Cardiac muscle cell (in vitro differentiated cells and primary cell): ENCODE results near the gene LZTS2. TPM values are rescaled to one million over a fixed set of nuclear protein-coding genes. Genes with fewer than 3 reads are reported as not detected.

ENCODE experiments used
- DNase-seq, 2 donors: peaks; one replicate each; pipeline versions ENCODE4 v3.0.0 to v3.0.0-alpha.2; 2010 to 2017; ENCODE audit warnings: low read depth in 1 of 2, low spot score in 1 of 2
- H3K27ac ChIP-seq: fragments of 200-600 bp; sonication (generic); 2 replicates; pipeline ENCODE4 v1.5.1; 2016
- H3K27me3 ChIP-seq: fragments of 200-600 bp; sonication (generic); 2 replicates; pipeline ENCODE4 v1.6.0; 2016; ENCODE audit warnings: control low read depth
- H3K36me3 ChIP-seq: fragments of 200-600 bp; sonication (generic); 2 replicates; pipeline ENCODE4 v1.5.1; 2016; ENCODE audit warnings: control low read depth
- H3K4me1 ChIP-seq: fragments of 200-600 bp; sonication (generic); 2 replicates; pipeline ENCODE4 v1.8.1; 2017; ENCODE audit warnings: low read depth, mild to moderate bottlenecking, mixed run types
- H3K4me3 ChIP-seq: fragments of 200-600 bp; sonication (generic); 2 replicates; pipeline ENCODE4 v1.5.1; 2016; ENCODE audit warnings: mild to moderate bottlenecking
- H3K9me3 ChIP-seq: fragments of 200-600 bp; sonication (generic); 2 replicates; pipeline ENCODE4 v1.5.1; 2017; ENCODE audit warnings: low read depth, mild to moderate bottlenecking, control low read depth
- CTCF ChIP-seq: IDR thresholded peaks from 2 replicates; pipeline ENCODE4 v1.5.1; 2012; ENCODE audit warnings: low read depth, mild to moderate bottlenecking, low read length
- polyA plus RNA-seq: library from polyadenylated mRNA; unstranded; fragments of >200 nt; fragmentation: Nextera tagmentation; extraction: Ambion mirVana; gene quantifications from 2 replicates; pipeline ENCODE4 v1.2.1, GENCODE V29; 2016
- total RNA-seq: library from RNA; depleted of rRNA; stranded (reverse); fragments of >200 nt; gene quantifications from 2 replicates; pipeline ENCODE4 v1.2.3, GENCODE V29; 2016

LZTS2 gene
- total and polyA plus RNA-seq, 2 experiments from 2014 or later = 128 to 168 TPM

- no peak for TF ChIP-seq CTCF
- Histone ChIP-seq H3K9me3 (no peaks in the 10 kb centered on the region), H3K36me3 (no peaks in the 10 kb centered on the region), H3K4me3 (no peak overlapping the region), H3K4me1 (peaks cover 13% of the 10 kb centered on the region), H3K27me3 (peaks cover 8% of the 10 kb centered on the region), H3K27ac (no peak overlapping the region)
- DNase-seq = no peak
These were observed 23.5 kb downstream of the LZTS2 start for GRCh38 chr10:101022967-101023705.

GRCh38 chr10:101027106-101027720 lies 27.6 kb downstream of the LZTS2 start:
- peak overlapping the region; percentile 78 for H3K27ac ChIP-seq
- H3K4me3 ChIP-seq = no peak overlapping the region

GRCh38 chr10:101028446-101029337 lies 29.1 kb downstream of the LZTS2 start:
- no peak for DNase-seq
- no peak overlapping the region for H3K27ac ChIP-seq
- no peaks in the 10 kb centered on the region for H3K36me3 ChIP-seq
- H3K27me3 ChIP-seq = no peaks in the 10 kb centered on the region
- H3K4me3 ChIP-seq = no peak overlapping the region
- no peak for TF ChIP-seq CTCF
- H3K9me3 ChIP-seq = no peaks in the 10 kb centered on the region
- H3K4me1 ChIP-seq = peaks cover 23% of the 10 kb centered on the region

More at GRCh38 chr10:101027106-101027720, 27.6 kb downstream of the LZTS2 start:
- Histone ChIP-seq H3K36me3 (no peaks in the 10 kb centered on the region), H3K4me1 (peaks cover 23% of the 10 kb centered on the region), H3K27me3 (no peaks in the 10 kb centered on the region), H3K9me3 (no peaks in the 10 kb centered on the region)
- no peak for DNase-seq
- TF ChIP-seq CTCF = no peak

- Histone ChIP-seq H3K4me3 (no peak overlapping the region), H3K4me1 (peaks cover 27% of the 10 kb centered on the region), H3K27me3 (no peaks in the 10 kb centered on the region), H3K27ac (no peak overlapping the region), H3K9me3 (no peaks in the 10 kb centered on the region), H3K36me3 (no peaks in the 10 kb centered on the region)
- peak in 1 of 2 donors; percentile 32 for DNase-seq
- TF ChIP-seq CTCF = peak; percentile 15
These were observed 30.1 kb downstream of the LZTS2 start for GRCh38 chr10:101029520-101030295.
